Stomach (tissue), 9 donors: ENCODE measurements around the gene BNIP3. TPM values are rescaled to one million over a fixed set of nuclear protein-coding genes. Genes with fewer than 3 reads are reported as not detected.
A peak's percentile ranks its signal among the peaks of the same experiment; 100 is the strongest.

Source experiments
- DNase-seq, 2 donors: peaks; one replicate each; pipeline versions ENCODE4 v3.0.0 to v3.0.0-alpha.2; 2013 to 2019
- H3K27ac ChIP-seq, 5 donors: fragments of 200-600 bp in 4 of 5; sonication (generic) in 4 of 5; one replicate each; pipeline ENCODE4 v1.5.1; 2013 to 2019; ENCODE audit warnings: mild to moderate bottlenecking in 1 of 5, moderate library complexity in 1 of 5
- H3K27me3 ChIP-seq, 3 donors: fragments of 200-600 bp; sonication (generic); one replicate each; pipeline ENCODE4 v1.5.1; 2017 to 2019; ENCODE audit warnings: mixed run types in 1 of 3
- H3K36me3 ChIP-seq, 4 donors: fragments of 200-600 bp; sonication (generic); 1 replicate in 3 of 4; 2 replicates in 1 of 4; pipeline ENCODE4 v1.5.1; 2016 to 2019
- H3K4me1 ChIP-seq, 4 donors: fragments of 200-600 bp; sonication (generic); one replicate each; pipeline ENCODE4 v1.5.1; 2016 to 2019
- H3K4me3 ChIP-seq, 4 donors: fragments of 200-600 bp; sonication (generic) in 3 of 4; one replicate each; pipeline ENCODE4 v1.5.1; 2016 to 2019; ENCODE audit warnings: mild to moderate bottlenecking in 1 of 4
- H3K9me3 ChIP-seq, 4 donors: fragments of 200-600 bp; sonication (generic); one replicate each; pipeline ENCODE4 v1.5.1; 2016 to 2019
- CTCF ChIP-seq, 7 experiments: fragments of 450-650 bp in 4 of 7; fragments of 200-600 bp in 3 of 7; sonication (generic) in 3 of 7; IDR thresholded peaks; one replicate each; pipeline ENCODE4 v1.5.1; 2016 to 2019; ENCODE audit warnings: antibody characterized with exemption in 7 of 7, control low read depth in 2 of 7, mild to moderate bottlenecking in 1 of 7
- EP300 ChIP-seq: sonication (generic); formaldehyde crosslinking; IDR thresholded peaks from one replicate; pipeline ENCODE4 v1.6.1; 2017; ENCODE audit warnings: antibody characterized with exemption
- POLR2A ChIP-seq, 4 donors: fragments of 450-650 bp; IDR thresholded peaks; one replicate each; pipeline ENCODE4 v1.6.1; 2016; ENCODE audit warnings: antibody characterized with exemption in 4 of 4, control low read depth in 2 of 4, mild to moderate bottlenecking in 1 of 4, moderate library complexity in 1 of 4
- POLR2AphosphoS5 ChIP-seq, 3 donors: sonication (generic); formaldehyde crosslinking; IDR thresholded peaks; one replicate each; pipeline ENCODE4 v1.6.1; 2016; ENCODE audit warnings: antibody characterized with exemption in 3 of 3
- WGBS, 5 donors: extraction: QIAGEN DNeasy Blood & Tissue Kit in 3 of 5; methylation state at CpG; one replicate each; pipeline versions ENCODE4 v1.1.5 to v1.1.7; 2013 to 2018; 5-methylcytosine and 5-hydroxymethylcytosine counted together
- intact Hi-C: fragments of 100-400 bp; cut with DNase I; formaldehyde crosslinking; loops from one replicate; pipeline ENCODE4 v1.15.1; 2023; ENCODE audit warnings: low total_unique reads
- polyA plus RNA-seq, 3 donors: library from polyadenylated mRNA; stranded (reverse); fragments of 200-250 nt; gene quantifications; one replicate each; pipeline ENCODE4 v1.2.3, GENCODE V29; 2013
- total RNA-seq, 5 donors: library from RNA; depleted of rRNA; stranded (reverse); fragments of >200 nt; gene quantifications; one replicate each; pipeline versions ENCODE4 v1.1.0 to v1.2.3, GENCODE V29; 2014 to 2016
- donor health status: healthy with polysubstance abuse.
- donor health status: Bipolar disorder and iron deficiency.
- donor health status: healthy.

Gene BNIP3
- total and polyA plus RNA-seq, 8 donors = 9.8 to 81.7 (median 22.0) TPM

- no peak for TF ChIP-seq CTCF (IDR thresholded peaks at IDR 0.05)
- TF ChIP-seq POLR2AphosphoS5 (IDR thresholded peaks at IDR 0.05) = no peak
- TF ChIP-seq POLR2A (IDR thresholded peaks at IDR 0.05) = no peak
- no peak for TF ChIP-seq EP300
- H3K27me3 ChIP-seq = no peaks in the 10 kb centered on the region
- no peaks in the 10 kb centered on the region for H3K9me3 ChIP-seq
- 82 to 94% (median 86%) methylated on average over 4 of the region's 4 CpGs for WGBS, 5 donors
- H3K27ac ChIP-seq = no peak overlapping the region
- peaks cover 50 to 96% (median 92%) of the 10 kb centered on the region in 4 donors for H3K36me3 ChIP-seq
- H3K4me1 ChIP-seq = peaks cover 0 to 11% (median 4%) of the 10 kb centered on the region in 4 donors
- intact Hi-C loops = no loop called here
- DNase-seq = no peak
- H3K4me3 ChIP-seq = no peak overlapping the region
Measured at GRCh38 chr10:131944412-131944811, 37.3 kb downstream of the BNIP3 start.

GRCh38 chr10:131943021-131943814 is 38.5 kb downstream of the BNIP3 start:
- intact Hi-C loops = no loop called here
- no peak overlapping the region for H3K27ac ChIP-seq
- peak; percentile 29 to 34 for DNase-seq
- peaks cover 0 to 11% (median 4%) of the 10 kb centered on the region in 4 donors for H3K4me1 ChIP-seq
- TF ChIP-seq CTCF (IDR thresholded peaks at IDR 0.05) = peak in 1 of 7 experiments; percentile 15
- TF ChIP-seq EP300 = no peak
- peaks cover 42 to 92% (median 89%) of the 10 kb centered on the region in 4 donors for H3K36me3 ChIP-seq
- no peaks in the 10 kb centered on the region for H3K27me3 ChIP-seq
- WGBS, 5 donors = 76 to 86% (median 82%) methylated on average over 11 of the region's 11 CpGs
- no peak overlapping the region for H3K4me3 ChIP-seq
- no peaks in the 10 kb centered on the region for H3K9me3 ChIP-seq

GRCh38 chr10:131942455-131942854 is 39.3 kb downstream of the BNIP3 start:
- Histone ChIP-seq H3K4me3 (no peak overlapping the region), H3K27me3 (no peaks in the 10 kb centered on the region), H3K36me3 (peaks cover 35 to 92% (median 89%) of the 10 kb centered on the region in 4 donors), H3K27ac (no peak overlapping the region), H3K4me1 (peaks cover 0 to 11% (median 4%) of the 10 kb centered on the region in 4 donors), H3K9me3 (no peaks in the 10 kb centered on the region)
- no peak for TF ChIP-seq CTCF (IDR thresholded peaks at IDR 0.05)
- TF ChIP-seq POLR2A (IDR thresholded peaks at IDR 0.05) = no peak
- TF ChIP-seq POLR2AphosphoS5 (IDR thresholded peaks at IDR 0.05) = no peak
- TF ChIP-seq EP300 = no peak
- 95 to 100% (median 100%) methylated on average over 1 of the region's 1 CpG for WGBS, 5 donors
- intact Hi-C loops = no loop called here
- DNase-seq = no peak

- peaks cover 21 to 85% (median 84%) of the 10 kb centered on the region in 4 donors for H3K36me3 ChIP-seq
- no peak for DNase-seq
- no peak overlapping the region for H3K4me3 ChIP-seq
- no peak overlapping the region for H3K27ac ChIP-seq
- no peaks in the 10 kb centered on the region for H3K27me3 ChIP-seq
- no peaks in the 10 kb centered on the region for H3K9me3 ChIP-seq
- no peak for TF ChIP-seq EP300
- TF ChIP-seq POLR2A (IDR thresholded peaks at IDR 0.05) = no peak
- no peak for TF ChIP-seq CTCF (IDR thresholded peaks at IDR 0.05)
- TF ChIP-seq POLR2AphosphoS5 (IDR thresholded peaks at IDR 0.05) = no peak
- peaks cover 0 to 2% (median 0%) of the 10 kb centered on the region in 4 donors for H3K4me1 ChIP-seq
- WGBS, 5 donors = 92 to 99% (median 97%) methylated on average over 10 of the region's 10 CpGs
- intact Hi-C loops = no loop called here
Measured at GRCh38 chr10:131938681-131939080, 43.0 kb downstream of the BNIP3 start.
